ENCODE data around the gene SPEG.
"Not testable (repeated sequence)": the region's sequence is repeated elsewhere in the genome, so short reads cannot be mapped to it uniquely, and the experiment has no call there.

The SPEG gene

GRCh38 chr2:219434718-219435525 is at the start of gene SPEG:
TSS of gene SPEG (plus strand) at chr2:219434843. CDS start at chr2:219434978, 135 bp downstream.
- DNase-seq, result no peak

GRCh38 chr2:219384859-219385258 is 49.8 kb upstream of the SPEG start:
- no peak for DNase-seq

GRCh38 chr2:219385958-219386520 is 48.6 kb upstream of the SPEG start:
- no peak for DNase-seq

- no peak for DNase-seq
Measured at GRCh38 chr2:219386532-219387280, 47.9 kb upstream of the SPEG start.

- peak; percentile 81 for DNase-seq
Measured at GRCh38 chr2:219387306-219388120, 47.1 kb upstream of the SPEG start, which contains the start of gene DNPEP. TSS of gene DNPEP (minus strand) at chr2:219387912. CDS start at chr2:219387794, 118 bp downstream.

GRCh38 chr2:219388121-219388906 is 46.3 kb upstream of the SPEG start:
- peak; percentile 88 for DNase-seq

- DNase-seq, result no peak
Measured at GRCh38 chr2:219388907-219389156, 45.8 kb upstream of the SPEG start.

GRCh38 chr2:219392754-219393153 is 41.9 kb upstream of the SPEG start:
- DNase-seq, result no peak

- DNase-seq, result not testable (repeated sequence)
Measured at GRCh38 chr2:219395056-219395455, 39.6 kb upstream of the SPEG start.

GRCh38 chr2:219395609-219396008 is 39.0 kb upstream of the SPEG start:
- no peak for DNase-seq

- no peak for DNase-seq
Measured at GRCh38 chr2:219396863-219397457, 37.7 kb upstream of the SPEG start.

- DNase-seq, result peak; percentile 74
Measured at GRCh38 chr2:219398721-219399363, 35.8 kb upstream of the SPEG start.

- DNase-seq, result no peak
Measured at GRCh38 chr2:219399716-219400478, 34.7 kb upstream of the SPEG start.

- DNase-seq, result no peak
Measured at GRCh38 chr2:219400562-219400961, 34.1 kb upstream of the SPEG start.

- DNase-seq, result no peak
Measured at GRCh38 chr2:219401606-219402005, 33.0 kb upstream of the SPEG start.

- peak; percentile 37 for DNase-seq
Measured at GRCh38 chr2:219402665-219403515, 31.8 kb upstream of the SPEG start.

- DNase-seq, result no peak
Measured at GRCh38 chr2:219403861-219404260, 30.8 kb upstream of the SPEG start.

- no peak for DNase-seq
Measured at GRCh38 chr2:219404291-219404910, 30.2 kb upstream of the SPEG start.

GRCh38 chr2:219404954-219405353 is 29.7 kb upstream of the SPEG start:
- no peak for DNase-seq
